ENCODE results near the gene PMS2. TPM values are rescaled to one million over a fixed set of nuclear protein-coding genes. Genes with fewer than 3 reads are reported as not detected.
"Not testable (repeated sequence)": the region's sequence is repeated elsewhere in the genome, so short reads cannot be mapped to it uniquely, and the experiment has no call there.

Gene PMS2
- total and polyA plus RNA-seq, 10 of the 15 experiments (the other 5 are each of a cell fraction or from before 2014, with no cell fraction given), result 3.6 to 25.4 (median 18.0) TPM

DNA sequence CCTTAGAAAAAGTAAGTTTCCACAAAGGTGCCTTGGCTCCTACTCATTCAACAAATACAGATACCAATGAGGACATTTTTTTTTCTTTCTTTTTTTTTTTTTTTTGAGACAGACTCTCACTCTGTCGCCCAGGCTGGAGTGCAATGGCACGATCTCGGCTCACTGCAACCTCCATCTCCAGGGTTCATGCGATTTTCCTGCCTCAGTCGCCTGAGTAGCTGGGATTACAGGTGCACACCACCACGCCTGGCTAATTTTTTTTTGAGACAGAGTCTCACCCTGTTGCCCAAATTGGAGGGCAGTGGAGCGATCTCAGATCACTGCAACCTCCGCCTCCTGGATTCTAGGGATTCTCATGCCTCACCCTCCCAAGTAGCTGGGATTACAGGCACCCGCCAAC lies 42.3 kb upstream of the PMS2 start:
- BruUV-seq (replicated peaks); H3K27ac ChIP-seq (ENCODE audit: control insufficient read depth, insufficient read depth); ATAC-seq; in situ Hi-C loops (cut with MboI); DNase-seq (ENCODE audit: low read depth, low spot score); H2AFZ ChIP-seq (ENCODE audit: control insufficient read depth, low read depth, low read length); intact Hi-C loops (cut with micrococcal nuclease; ENCODE audit: unreplicated experiment); H3K4me3 ChIP-seq; H3K4me1 ChIP-seq (ENCODE audit: control insufficient read depth, insufficient read depth, low read length); H3K4me2 ChIP-seq (ENCODE audit: control insufficient read depth, insufficient read depth); H4K20me1 ChIP-seq (ENCODE audit: control insufficient read depth, insufficient read depth); H3K9me3 ChIP-seq (replicated peaks; ENCODE audit: control insufficient read depth, insufficient read depth, low read length); H3K79me2 ChIP-seq (ENCODE audit: control insufficient read depth, insufficient read depth, low read length); H3K9ac ChIP-seq (ENCODE audit: control insufficient read depth, insufficient read depth, low read length); H3K27me3 ChIP-seq (replicated peaks in 1 of 2; ENCODE audit: control insufficient read depth in 2 of 2, insufficient read depth in 2 of 2, low read length in 1 of 2); SMC1A ChIA-PET (ENCODE audit: uncharacterized antibody, unreplicated experiment); FAIRE-seq: not testable (repeated sequence)
- ChIA-PET POLR2A (interaction anchor here (0.6 kb wide), 1 partner anchor 325 kb away, joined by 9 read pairs; no protein-coding TSS in a partner anchor), CTCF (interaction anchor here (0.6 kb wide), 1 partner anchor 43 kb away, joined by 3 read pairs; the partner anchor contains the start of gene PMS2), RAD21 (ENCODE audit: unreplicated experiment) (interaction anchor here (0.7 kb wide), 1 partner anchor 350 kb away, joined by 3 read pairs; no protein-coding TSS in a partner anchor)
- 97% methylated on average over 8 of the region's 9 CpGs for WGBS (ENCODE audit: insufficient coverage, insufficient replicate concordance, low lambda C conversion rate, missing lambda C conversion rate)
- peaks cover 4 to 15% of the 10 kb centered on the region in 2 experiments for H3K36me3 ChIP-seq (ENCODE audit: control insufficient read depth in 2 of 2, insufficient read depth in 2 of 2, low read length in 1 of 2)

DNA sequence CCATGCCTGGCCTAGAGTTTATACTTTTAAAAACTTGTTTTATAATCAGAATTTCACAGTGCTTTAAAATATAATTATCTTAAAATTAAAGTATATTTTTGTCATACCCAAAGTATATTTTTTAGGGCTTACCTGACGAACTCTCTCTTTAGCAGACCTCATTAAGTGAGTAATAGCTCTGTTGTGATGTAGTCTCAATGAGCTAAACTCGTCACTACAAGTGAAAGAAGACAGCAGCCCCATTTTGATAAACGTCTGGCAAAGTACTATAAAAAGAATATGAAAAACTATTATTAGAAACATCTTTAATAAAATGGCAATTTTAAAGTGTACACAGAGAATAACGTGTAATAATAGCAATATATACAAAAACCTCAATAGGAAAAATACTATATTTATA lies 40.9 kb upstream of the PMS2 start:
- no TSS peak for BruUV-seq (replicated peaks)
- Histone ChIP-seq H3K79me2 (ENCODE audit: control insufficient read depth, insufficient read depth, low read length) (no peaks in the 10 kb centered on the region; the same call in 1 of the 2 replicates), H3K27ac (ENCODE audit: control insufficient read depth, insufficient read depth) (no peak overlapping the region), H3K4me3 (no peak overlapping the region), H3K9ac (ENCODE audit: control insufficient read depth, insufficient read depth, low read length) (no peak overlapping the region), H4K20me1 (ENCODE audit: control insufficient read depth, insufficient read depth) (no peaks in the 10 kb centered on the region), H3K27me3 (replicated peaks in 1 of 2; ENCODE audit: control insufficient read depth in 2 of 2, insufficient read depth in 2 of 2, low read length in 1 of 2) (no peaks in the 10 kb centered on the region), H3K4me2 (ENCODE audit: control insufficient read depth, insufficient read depth) (no peak overlapping the region), H3K4me1 (ENCODE audit: control insufficient read depth, insufficient read depth, low read length) (no peaks in the 10 kb centered on the region), H3K9me3 (replicated peaks; ENCODE audit: control insufficient read depth, insufficient read depth, low read length) (no peaks in the 10 kb centered on the region), H2AFZ (ENCODE audit: control insufficient read depth, low read depth, low read length) (no peak overlapping the region), H3K36me3 (ENCODE audit: control insufficient read depth in 2 of 2, insufficient read depth in 2 of 2, low read length in 1 of 2) (peaks cover 4 to 18% of the 10 kb centered on the region in 2 experiments)
- ChIA-PET CTCF (no interaction called here), POLR2A (interaction anchor here (0.6 kb wide), 1 partner anchor 331 kb away, joined by 8 read pairs; no protein-coding TSS in a partner anchor), SMC1A (ENCODE audit: uncharacterized antibody, unreplicated experiment) (no interaction called here), RAD21 (ENCODE audit: unreplicated experiment) (no interaction called here)
- FAIRE-seq (no peak), ATAC-seq (no peak), DNase-seq (ENCODE audit: low read depth, low spot score) (no peak)
- intact Hi-C loops (cut with micrococcal nuclease; ENCODE audit: unreplicated experiment) (no loop called here), in situ Hi-C loops (cut with MboI) (no loop called here)
- WGBS (ENCODE audit: insufficient coverage, insufficient replicate concordance, low lambda C conversion rate, missing lambda C conversion rate), result 85% methylated on average over 4 of the region's 4 CpGs
- TF ChIP-seq SREBF2 (IDR thresholded peaks at IDR 0.05; ENCODE audit: low read length), result no peak
- TF ChIP-seq, protein P1, sequence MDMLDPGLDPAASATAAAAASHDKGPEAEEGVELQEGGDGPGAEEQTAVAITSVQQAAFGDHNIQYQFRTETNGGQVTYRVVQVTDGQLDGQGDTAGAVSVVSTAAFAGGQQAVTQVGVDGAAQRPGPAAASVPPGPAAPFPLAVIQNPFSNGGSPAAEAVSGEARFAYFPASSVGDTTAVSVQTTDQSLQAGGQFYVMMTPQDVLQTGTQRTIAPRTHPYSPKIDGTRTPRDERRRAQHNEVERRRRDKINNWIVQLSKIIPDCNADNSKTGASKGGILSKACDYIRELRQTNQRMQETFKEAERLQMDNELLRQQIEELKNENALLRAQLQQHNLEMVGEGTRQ (IDR thresholded peaks at IDR 0.05; ENCODE audit: borderline replicate concordance, low read depth, low read length), result no peak
- no peak for TF ChIP-seq YBX1 (IDR thresholded peaks at IDR 0.05)
- no peak for TF ChIP-seq GATAD2B (conservative IDR thresholded peaks at IDR 0.05; ENCODE audit: low read depth)
- TF ChIP-seq CBX5 (IDR thresholded peaks at IDR 0.05; ENCODE audit: low read depth), result no peak
- no peak for TF ChIP-seq JUND (IDR thresholded peaks at IDR 0.05; ENCODE audit: low read depth, low read length)
- TF ChIP-seq, protein P2, sequence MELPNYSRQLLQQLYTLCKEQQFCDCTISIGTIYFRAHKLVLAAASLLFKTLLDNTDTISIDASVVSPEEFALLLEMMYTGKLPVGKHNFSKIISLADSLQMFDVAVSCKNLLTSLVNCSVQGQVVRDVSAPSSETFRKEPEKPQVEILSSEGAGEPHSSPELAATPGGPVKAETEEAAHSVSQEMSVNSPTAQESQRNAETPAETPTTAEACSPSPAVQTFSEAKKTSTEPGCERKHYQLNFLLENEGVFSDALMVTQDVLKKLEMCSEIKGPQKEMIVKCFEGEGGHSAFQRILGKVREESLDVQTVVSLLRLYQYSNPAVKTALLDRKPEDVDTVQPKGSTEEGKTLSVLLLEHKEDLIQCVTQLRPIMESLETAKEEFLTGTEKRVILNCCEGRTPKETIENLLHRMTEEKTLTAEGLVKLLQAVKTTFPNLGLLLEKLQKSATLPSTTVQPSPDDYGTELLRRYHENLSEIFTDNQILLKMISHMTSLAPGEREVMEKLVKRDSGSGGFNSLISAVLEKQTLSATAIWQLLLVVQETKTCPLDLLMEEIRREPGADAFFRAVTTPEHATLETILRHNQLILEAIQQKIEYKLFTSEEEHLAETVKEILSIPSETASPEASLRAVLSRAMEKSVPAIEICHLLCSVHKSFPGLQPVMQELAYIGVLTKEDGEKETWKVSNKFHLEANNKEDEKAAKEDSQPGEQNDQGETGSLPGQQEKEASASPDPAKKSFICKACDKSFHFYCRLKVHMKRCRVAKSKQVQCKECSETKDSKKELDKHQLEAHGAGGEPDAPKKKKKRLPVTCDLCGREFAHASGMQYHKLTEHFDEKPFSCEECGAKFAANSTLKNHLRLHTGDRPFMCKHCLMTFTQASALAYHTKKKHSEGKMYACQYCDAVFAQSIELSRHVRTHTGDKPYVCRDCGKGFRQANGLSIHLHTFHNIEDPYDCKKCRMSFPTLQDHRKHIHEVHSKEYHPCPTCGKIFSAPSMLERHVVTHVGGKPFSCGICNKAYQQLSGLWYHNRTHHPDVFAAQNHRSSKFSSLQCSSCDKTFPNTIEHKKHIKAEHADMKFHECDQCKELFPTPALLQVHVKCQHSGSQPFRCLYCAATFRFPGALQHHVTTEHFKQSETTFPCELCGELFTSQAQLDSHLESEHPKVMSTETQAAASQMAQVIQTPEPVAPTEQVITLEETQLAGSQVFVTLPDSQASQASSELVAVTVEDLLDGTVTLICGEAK (IDR thresholded peaks at IDR 0.05; ENCODE audit: borderline replicate concordance), result no peak
- TF ChIP-seq, protein P3, sequence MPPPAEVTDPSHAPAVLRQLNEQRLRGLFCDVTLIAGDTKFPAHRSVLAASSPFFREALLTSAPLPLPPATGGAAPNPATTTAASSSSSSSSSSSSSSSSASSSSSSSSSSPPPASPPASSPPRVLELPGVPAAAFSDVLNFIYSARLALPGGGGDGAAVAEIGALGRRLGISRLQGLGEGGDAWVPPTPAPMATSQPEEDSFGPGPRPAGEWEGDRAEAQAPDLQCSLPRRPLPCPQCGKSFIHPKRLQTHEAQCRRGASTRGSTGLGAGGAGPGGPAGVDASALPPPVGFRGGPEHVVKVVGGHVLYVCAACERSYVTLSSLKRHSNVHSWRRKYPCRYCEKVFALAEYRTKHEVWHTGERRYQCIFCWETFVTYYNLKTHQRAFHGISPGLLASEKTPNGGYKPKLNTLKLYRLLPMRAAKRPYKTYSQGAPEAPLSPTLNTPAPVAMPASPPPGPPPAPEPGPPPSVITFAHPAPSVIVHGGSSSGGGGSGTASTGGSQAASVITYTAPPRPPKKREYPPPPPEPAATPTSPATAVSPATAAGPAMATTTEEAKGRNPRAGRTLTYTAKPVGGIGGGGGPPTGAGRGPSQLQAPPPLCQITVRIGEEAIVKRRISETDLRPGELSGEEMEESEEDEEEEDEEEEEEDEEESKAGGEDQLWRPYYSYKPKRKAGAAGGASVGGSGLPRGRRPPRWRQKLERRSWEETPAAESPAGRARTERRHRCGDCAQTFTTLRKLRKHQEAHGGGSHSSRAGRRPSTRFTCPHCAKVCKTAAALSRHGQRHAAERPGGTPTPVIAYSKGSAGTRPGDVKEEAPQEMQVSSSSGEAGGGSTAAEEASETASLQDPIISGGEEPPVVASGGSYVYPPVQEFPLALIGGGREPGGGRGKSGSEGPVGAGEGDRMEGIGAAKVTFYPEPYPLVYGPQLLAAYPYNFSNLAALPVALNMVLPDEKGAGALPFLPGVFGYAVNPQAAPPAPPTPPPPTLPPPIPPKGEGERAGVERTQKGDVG (CRISPR knock-in tag; IDR thresholded peaks at IDR 0.05), result no peak
